Common myeloid progenitor, CD34-positive (primary cell): ENCODE results near the gene LRRC28. TPM values are rescaled to one million over a fixed set of nuclear protein-coding genes. Genes with fewer than 3 reads are reported as not detected.

Experiments used
- CTCF ChIA-PET: fragments of 350-600 bp; sonication (Branson Sonifier 250); formaldehyde crosslinking; loops from one replicate; lab custom pipeline; 2021; ENCODE audit warnings: antibody characterized with exemption; lab: Charles Lee
- POLR2A ChIA-PET: fragments of 350-600 bp; sonication (Branson Sonifier 250); formaldehyde crosslinking; loops from one replicate; lab custom pipeline; 2021; ENCODE audit warnings: antibody characterized with exemption; lab: Charles Lee
- DNase-seq, 3 donors: peaks; one replicate each; pipeline versions ENCODE4 v3.0.0 to v3.0.0-alpha.2; 2013
- H3K27ac ChIP-seq, 2 experiments: 1 replicate in 1 of 2; 2 replicates in 1 of 2; pipeline ENCODE4 v1.7.0; 2013; ENCODE audit warnings: inconsistent platforms in 2 of 2, low read length in 2 of 2, mild to moderate bottlenecking in 2 of 2, low read depth in 1 of 2, moderate library complexity in 1 of 2; ENCODE audit not compliant: severe bottlenecking in 2 of 2, insufficient read depth in 1 of 2, poor library complexity in 1 of 2
- H3K27me3 ChIP-seq, 5 experiments: replicated peaks in 2 of 5; 1 replicate in 3 of 5; 2 replicates in 2 of 5; pipeline versions ENCODE4 v1.6.1 to v1.7.0; 2013; ENCODE audit warnings: low read length in 4 of 5, mild to moderate bottlenecking in 2 of 5, moderate library complexity in 2 of 5, inconsistent platforms in 1 of 5; ENCODE audit not compliant: insufficient read depth in 5 of 5, control insufficient read depth in 4 of 5
- H3K36me3 ChIP-seq, 4 experiments: 1 replicate in 2 of 4; 2 replicates in 2 of 4; pipeline versions ENCODE4 v1.6.1 to v1.7.0; 2013; ENCODE audit warnings: low read length in 3 of 4, control low read depth in 1 of 4, mild to moderate bottlenecking in 1 of 4; ENCODE audit not compliant: control insufficient read depth in 4 of 4, insufficient read depth in 4 of 4
- H3K4me1 ChIP-seq, 4 experiments: 1 replicate in 3 of 4; 2 replicates in 1 of 4; pipeline versions ENCODE4 v1.6.1 to v1.7.1; 2013; ENCODE audit warnings: low read length in 3 of 4, mild to moderate bottlenecking in 3 of 4, control low read depth in 1 of 4, inconsistent platforms in 1 of 4, moderate library complexity in 1 of 4; ENCODE audit not compliant: control insufficient read depth in 4 of 4, insufficient read depth in 4 of 4; ENCODE audit errors: control extremely low read depth in 1 of 4
- H3K4me3 ChIP-seq, 7 experiments: 1 replicate in 4 of 7; 2 replicates in 3 of 7; pipeline versions ENCODE4 v1.5.1 to v1.7.0; 2013; ENCODE audit warnings: mild to moderate bottlenecking in 7 of 7, low read length in 6 of 7, moderate library complexity in 6 of 7, inconsistent platforms in 2 of 7, low read depth in 2 of 7, control low read depth in 1 of 7; ENCODE audit not compliant: insufficient read depth in 4 of 7, control insufficient read depth in 1 of 7; ENCODE audit errors: extremely low read depth in 1 of 7
- H3K9me3 ChIP-seq, 5 experiments: 1 replicate in 4 of 5; 2 replicates in 1 of 5; pipeline versions ENCODE4 v1.6.1 to v1.7.1; 2013; ENCODE audit warnings: low read length in 4 of 5, mild to moderate bottlenecking in 2 of 5, inconsistent platforms in 1 of 5, low read depth in 1 of 5, moderate library complexity in 1 of 5; ENCODE audit not compliant: control insufficient read depth in 4 of 5, insufficient read depth in 2 of 5; ENCODE audit errors: control extremely low read depth in 1 of 5
- WGBS: methylation state at CpG from one replicate; pipeline ENCODE4 v1.1.5; 2013; ENCODE audit not compliant: insufficient coverage; 5-methylcytosine and 5-hydroxymethylcytosine counted together
- polyA plus RNA-seq: library from polyadenylated mRNA; unstranded; fragments of 120-200 nt; gene quantifications from one replicate; pipeline ENCODE4 v1.2.1, GENCODE V29; 2013

LRRC28 gene
- polyA plus RNA-seq = 28.1 TPM

GRCh38 chr15:99250857-99251841, at the start of gene LRRC28:
TSS of gene LRRC28 (plus strand) at chr15:99251481. CDS start at chr15:99255958, 4,477 bp downstream.
- CTCF ChIA-PET = interaction anchor here (0.7 to 1.4 kb wide), 4 partner anchors 11 to 922 kb away, joined by 3 to 4 read pairs (median 3); no protein-coding TSS in a partner anchor
- no peaks in the 10 kb centered on the region for H3K9me3 ChIP-seq
- H3K27ac ChIP-seq = peak within 1 kb of the TSS; percentile 36 to 88
- peaks cover 18 to 36% (median 31%) of the 10 kb centered on the region in 4 experiments for H3K4me1 ChIP-seq
- H3K4me3 ChIP-seq = peak within 1 kb of the TSS; percentile 81 to 96 (median 92)
- H3K36me3 ChIP-seq = peaks cover 0 to under 1% (median 0%) of the 10 kb centered on the region in 4 experiments
- under 1% methylated on average over 76 of the region's 90 CpGs for WGBS
- peak; percentile 99 for DNase-seq
- POLR2A ChIA-PET = interaction anchor here (0.7 kb wide), 1 partner anchor 145 kb away, joined by 3 read pairs; no protein-coding TSS in a partner anchor
- no peaks in the 10 kb centered on the region for H3K27me3 ChIP-seq

- DNase-seq = no peak
- ChIA-PET POLR2A (no interaction called here), CTCF (interaction anchor here (0.7 kb wide), 1 partner anchor 102 kb away, joined by 3 read pairs; no protein-coding TSS in a partner anchor)
- H3K36me3 ChIP-seq = peaks cover 0 to 3% (median 3%) of the 10 kb centered on the region in 4 experiments
- H3K9me3 ChIP-seq = peaks cover 0 to 2% (median 0%) of the 10 kb centered on the region in 5 experiments
- H3K4me1 ChIP-seq = no peaks in the 10 kb centered on the region
- no peak overlapping the region for H3K4me3 ChIP-seq
- H3K27me3 ChIP-seq = no peaks in the 10 kb centered on the region
- no CpG with 5 or more reads among the region's 2 CpGs for WGBS
- no peak overlapping the region for H3K27ac ChIP-seq
Measured at GRCh38 chr15:99202176-99202552, 49.1 kb upstream of the LRRC28 start.

GRCh38 chr15:99207672-99208071, 43.6 kb upstream of the LRRC28 start:
- no peak overlapping the region for H3K4me3 ChIP-seq
- no peaks in the 10 kb centered on the region for H3K27me3 ChIP-seq
- ChIA-PET POLR2A (no interaction called here), CTCF (interaction anchor here (0.9 kb wide), 1 partner anchor 102 kb away, joined by 3 read pairs; no protein-coding TSS in a partner anchor)
- H3K36me3 ChIP-seq = no peaks in the 10 kb centered on the region
- peaks cover 0 to 2% (median 0%) of the 10 kb centered on the region in 5 experiments for H3K9me3 ChIP-seq
- no peak overlapping the region for H3K27ac ChIP-seq
- H3K4me1 ChIP-seq = no peaks in the 10 kb centered on the region
- no peak for DNase-seq
- WGBS = no CpG with 5 or more reads among the region's 3 CpGs

- H3K9me3 ChIP-seq = peaks cover 0 to 2% (median 0%) of the 10 kb centered on the region in 5 experiments
- ChIA-PET CTCF (interaction anchor here (0.6 to 0.8 kb wide), 2 partner anchors 13 kb away, joined by 3 read pairs; no protein-coding TSS in a partner anchor), POLR2A (no interaction called here)
- H3K4me3 ChIP-seq = no peak overlapping the region
- WGBS = 100% methylated on average over 1 of the region's 2 CpGs
- H3K4me1 ChIP-seq = no peaks in the 10 kb centered on the region
- no peaks in the 10 kb centered on the region for H3K36me3 ChIP-seq
- no peak overlapping the region for H3K27ac ChIP-seq
- no peaks in the 10 kb centered on the region for H3K27me3 ChIP-seq
- DNase-seq = no peak
Measured at GRCh38 chr15:99209326-99209725, 42.0 kb upstream of the LRRC28 start.

GRCh38 chr15:99210334-99210733, 40.9 kb upstream of the LRRC28 start:
- CTCF ChIA-PET = interaction anchor here (2.2 kb wide), 1 partner anchor 110 kb away, joined by 12 read pairs; no protein-coding TSS in a partner anchor

GRCh38 chr15:99211926-99212325, 39.4 kb upstream of the LRRC28 start:
- no peak overlapping the region for H3K4me3 ChIP-seq
- H3K4me1 ChIP-seq = no peaks in the 10 kb centered on the region
- ChIA-PET POLR2A (no interaction called here), CTCF (no interaction called here)
- H3K36me3 ChIP-seq = peaks cover 0 to 3% (median 1%) of the 10 kb centered on the region in 4 experiments
- no peak for DNase-seq
- no peaks in the 10 kb centered on the region for H3K9me3 ChIP-seq
- WGBS = 100% methylated on average over 2 of the region's 4 CpGs
- no peaks in the 10 kb centered on the region for H3K27me3 ChIP-seq
- H3K27ac ChIP-seq = no peak overlapping the region

More at GRCh38 chr15:99210334-99210733, 40.9 kb upstream of the LRRC28 start:
- H3K36me3 ChIP-seq = peaks cover 0 to 2% (median 0%) of the 10 kb centered on the region in 4 experiments
- no peak for DNase-seq
- H3K4me3 ChIP-seq = no peak overlapping the region
- H3K27ac ChIP-seq = no peak overlapping the region
- H3K27me3 ChIP-seq = no peaks in the 10 kb centered on the region
- POLR2A ChIA-PET = no interaction called here
- H3K9me3 ChIP-seq = peaks cover 0 to 2% (median 0%) of the 10 kb centered on the region in 5 experiments
- no peaks in the 10 kb centered on the region for H3K4me1 ChIP-seq
